Kidney capillary endothelial cell (primary cell): ENCODE data around the gene FUT7.

Experiments
- DNase-seq: peaks from one replicate; pipeline ENCODE4 v3.0.0-alpha.2; 2018; ENCODE audit warnings: low spot score

Gene FUT7

GRCh38 chr9:137001857-137002645 lies 29.8 kb downstream of the FUT7 start:
- DNase-seq: no peak

- DNase-seq: no peak
These were observed 31.5 kb downstream of the FUT7 start for GRCh38 chr9:137000177-137000930.

- DNase-seq: peak; percentile 46
These were observed 34.1 kb downstream of the FUT7 start for GRCh38 chr9:136997830-136998234.

- DNase-seq: no peak
These were observed 34.5 kb downstream of the FUT7 start for GRCh38 chr9:136997371-136997770.

GRCh38 chr9:136996361-136997292 lies 35.3 kb downstream of the FUT7 start, which contains the start of gene CLIC3:
Gene CLIC3 (minus strand): TSS chr9:136996568. CDS start chr9:136996543, 25 bp downstream.
- no peak for DNase-seq

- DNase-seq: no peak
These were observed 36.0 kb downstream of the FUT7 start for GRCh38 chr9:136995772-136996311.

- no peak for DNase-seq
These were observed 36.5 kb downstream of the FUT7 start for GRCh38 chr9:136995362-136995761.

GRCh38 chr9:136994888-136995230 lies 37.0 kb downstream of the FUT7 start:
- no peak for DNase-seq

- no peak for DNase-seq
These were observed 37.6 kb downstream of the FUT7 start for GRCh38 chr9:136994180-136994887.

- no peak for DNase-seq
These were observed 39.0 kb downstream of the FUT7 start for GRCh38 chr9:136992819-136993369.

- peak; percentile 86 for DNase-seq
These were observed 39.7 kb downstream of the FUT7 start, which contains the start of gene PAXX for GRCh38 chr9:136991993-136992818. Gene PAXX (plus strand): TSS chr9:136992422. CDS start chr9:136992444, 22 bp downstream.

GRCh38 chr9:136990242-136990911 lies 41.5 kb downstream of the FUT7 start:
- DNase-seq: no peak

GRCh38 chr9:136988872-136989271 lies 43.0 kb downstream of the FUT7 start:
- no peak for DNase-seq

GRCh38 chr9:136985853-136986252 lies 46.0 kb downstream of the FUT7 start:
- DNase-seq: no peak

GRCh38 chr9:136985027-136985602 lies 46.8 kb downstream of the FUT7 start:
- no peak for DNase-seq

- DNase-seq: no peak
These were observed 47.3 kb downstream of the FUT7 start for GRCh38 chr9:136984464-136985026.

GRCh38 chr9:136983656-136984314 lies 48.1 kb downstream of the FUT7 start:
- DNase-seq: no peak

GRCh38 chr9:136983167-136983566 lies 48.7 kb downstream of the FUT7 start:
- DNase-seq: no peak
